GM23338 (cell line): ENCODE measurements around the gene FAM78A. TPM values are rescaled to one million over a fixed set of nuclear protein-coding genes. Genes with fewer than 3 reads are reported as not detected.

Source experiments
- ATAC-seq: fragments of 200-7000 bp; cut with Tn5 transposase; 3 replicates; pipeline ENCODE4 v1.9.1; 2020
- DNase-seq: peaks from one replicate; pipeline ENCODE4 v3.0.0-alpha.2; 2015; ENCODE audit warnings: low spot score
- H2AFZ ChIP-seq: fragments of 200-600 bp; sonication (generic); 2 replicates; pipeline ENCODE4 v1.8.0; 2016; ENCODE audit warnings: antibody characterized with exemption, mild to moderate bottlenecking, moderate library complexity
- H3F3A ChIP-seq: fragments of 200-600 bp; sonication (generic); replicated peaks from 2 replicates; pipeline ENCODE4 v1.8.0; 2017; ENCODE audit warnings: antibody characterized with exemption, mixed run types, low read depth
- H3K27ac ChIP-seq: fragments of 200-600 bp; sonication (generic); 2 replicates; pipeline ENCODE4 v1.6.1; 2016; ENCODE audit warnings: low read depth
- H3K27me3 ChIP-seq: fragments of 200-600 bp; sonication (generic); 2 replicates; pipeline ENCODE4 v1.8.0; 2016; ENCODE audit warnings: mild to moderate bottlenecking, mixed run types, moderate library complexity; ENCODE audit not compliant: insufficient read depth
- H3K36me3 ChIP-seq: fragments of 200-600 bp; sonication (generic); 2 replicates; pipeline ENCODE4 v1.8.0; 2016; ENCODE audit warnings: mild to moderate bottlenecking; ENCODE audit not compliant: insufficient read depth
- H3K4me1 ChIP-seq: fragments of 200-600 bp; sonication (generic); 2 replicates; pipeline ENCODE4 v1.8.0; 2016; ENCODE audit warnings: mild to moderate bottlenecking, moderate library complexity; ENCODE audit not compliant: insufficient read depth
- H3K4me2 ChIP-seq: fragments of 200-600 bp; sonication (generic); 2 replicates; pipeline ENCODE4 v1.7.1; 2017; ENCODE audit warnings: mixed run types
- H3K4me3 ChIP-seq: fragments of 200-600 bp; sonication (generic); 2 replicates; pipeline ENCODE4 v1.6.1; 2016; ENCODE audit warnings: mixed run types
- H3K79me2 ChIP-seq: fragments of 200-600 bp; sonication (generic); replicated peaks from 2 replicates; pipeline ENCODE4 v1.8.0; 2017; ENCODE audit warnings: mild to moderate bottlenecking; ENCODE audit not compliant: insufficient read depth
- H3K9me2 ChIP-seq: fragments of 200-600 bp; sonication (generic); 2 replicates; pipeline ENCODE4 v1.8.0; 2017; ENCODE audit not compliant: insufficient read depth
- H4K20me1 ChIP-seq: fragments of 200-600 bp; sonication (generic); replicated peaks from 2 replicates; pipeline ENCODE4 v1.8.0; 2017; ENCODE audit warnings: mild to moderate bottlenecking; ENCODE audit not compliant: insufficient read depth
- H3K27ac Mint-ChIP-seq: 2 replicates; pipeline ENCODE4 v1.8.0; 2020; ENCODE audit warnings: inconsistent platforms, mild to moderate bottlenecking, moderate library complexity, mixed read lengths
- H3K27me3 Mint-ChIP-seq: 3 replicates; pipeline ENCODE4 v1.8.0; 2022; ENCODE audit warnings: low read depth, mild to moderate bottlenecking, moderate library complexity, mixed read lengths, inconsistent platforms; ENCODE audit not compliant: insufficient read depth, poor library complexity
- H3K36me3 Mint-ChIP-seq: 3 replicates; pipeline ENCODE4 v1.8.0; 2021; ENCODE audit warnings: low read depth, mild to moderate bottlenecking, inconsistent platforms, moderate library complexity, mixed read lengths
- H3K4me1 Mint-ChIP-seq: 3 replicates; pipeline ENCODE4 v1.8.0; 2020; ENCODE audit warnings: mild to moderate bottlenecking, inconsistent platforms, mixed read lengths
- H3K4me3 Mint-ChIP-seq: 3 replicates; pipeline ENCODE4 v1.8.0; 2021; ENCODE audit warnings: moderate library complexity, mild to moderate bottlenecking, inconsistent platforms, mixed read lengths
- H3K9me3 Mint-ChIP-seq: 3 replicates; pipeline ENCODE4 v1.8.0; 2020; ENCODE audit warnings: moderate library complexity, mild to moderate bottlenecking, inconsistent platforms, mixed read lengths
- CREB1 ChIP-seq: fragments of 250-450 bp; sonication (Bioruptor Pico); IDR thresholded peaks from 2 replicates; pipeline ENCODE4 v1.5.0; 2020; ENCODE audit warnings: low read depth, mild to moderate bottlenecking, moderate library complexity
- CTCF ChIP-seq, 2 experiments: fragments of 200-600 bp in 1 of 2; sonication (generic) in 1 of 2; conservative IDR thresholded peaks; 2 replicates each; pipeline versions ENCODE4 v1.5.1 to v1.6.1; 2016 to 2017; ENCODE audit warnings: antibody characterized with exemption in 2 of 2, low read depth in 2 of 2, mild to moderate bottlenecking in 2 of 2, moderate library complexity in 1 of 2
- ETS1 ChIP-seq: IDR thresholded peaks from 2 replicates; pipeline ENCODE4 v1.6.1; 2016; ENCODE audit warnings: antibody characterized with exemption
- EZH2 ChIP-seq: fragments of 200-600 bp; sonication (generic); IDR thresholded peaks from one replicate; pipeline ENCODE4 v1.8.0; 2017; ENCODE audit warnings: antibody characterized with exemption, mild to moderate bottlenecking, low read depth; ENCODE audit not compliant: unreplicated experiment
- EZH2phosphoT487 ChIP-seq: fragments of 200-600 bp; sonication (generic); IDR thresholded peaks from one replicate; pipeline ENCODE4 v1.8.1; 2018; ENCODE audit warnings: antibody characterized with exemption; ENCODE audit not compliant: unreplicated experiment
- JUNB ChIP-seq: IDR thresholded peaks from one replicate; pipeline ENCODE4 v1.6.1; 2016; ENCODE audit warnings: antibody characterized with exemption; ENCODE audit not compliant: unreplicated experiment
- NANOG ChIP-seq: IDR thresholded peaks from 2 replicates; pipeline ENCODE4 v1.6.1; 2016; ENCODE audit warnings: antibody characterized with exemption, borderline replicate concordance
- POLR2AphosphoS5 ChIP-seq: IDR thresholded peaks from 2 replicates; pipeline ENCODE4 v1.6.1; 2016; ENCODE audit warnings: antibody characterized with exemption, low read depth
- STAT1 ChIP-seq: IDR thresholded peaks from one replicate; pipeline ENCODE4 v1.6.1; 2016; ENCODE audit warnings: antibody characterized with exemption; ENCODE audit not compliant: unreplicated experiment
- ZNF114 ChIP-seq: fragments of 250-450 bp; sonication (Bioruptor Pico); IDR thresholded peaks from 2 replicates; pipeline ENCODE4 v1.5.0; 2020; ENCODE audit warnings: mild to moderate bottlenecking, moderate library complexity
- ZNF331 ChIP-seq: fragments of 250-450 bp; sonication (Bioruptor Pico); IDR thresholded peaks from 2 replicates; pipeline ENCODE4 v1.5.0; 2020; ENCODE audit warnings: low read depth, mild to moderate bottlenecking, moderate library complexity
- polyA plus RNA-seq: library from polyadenylated mRNA; unstranded; fragments of >200 nt; fragmentation: Nextera tagmentation; extraction: Ambion mirVana; gene quantifications from 2 replicates; pipeline ENCODE4 v1.2.1, GENCODE V29; 2016
- total RNA-seq: library from RNA; depleted of rRNA; stranded (reverse); fragments of >200 nt; shearing (Covaris generic); gene quantifications from 2 replicates; pipeline ENCODE4 v1.2.3, GENCODE V29; 2014
- TF ChIP-seq, protein P1 (sequence below): fragments of 250-450 bp; sonication (Bioruptor Pico); IDR thresholded peaks from 2 replicates; pipeline ENCODE4 v1.5.0; 2020; ENCODE audit warnings: mild to moderate bottlenecking, moderate library complexity
- TF ChIP-seq, protein P2 (sequence below): IDR thresholded peaks from one replicate; pipeline ENCODE4 v1.6.1; 2018; ENCODE audit warnings: antibody characterized with exemption; ENCODE audit not compliant: unreplicated experiment

Gene FAM78A
- total and polyA plus RNA-seq, 2 experiments from 2014 or later, result 0.57 to 2.1 TPM

- no peak for TF ChIP-seq ZNF114 (CRISPR knock-in tag)
- TF ChIP-seq POLR2AphosphoS5, result no peak
- no peak for TF ChIP-seq ETS1
- TF ChIP-seq, protein P1, sequence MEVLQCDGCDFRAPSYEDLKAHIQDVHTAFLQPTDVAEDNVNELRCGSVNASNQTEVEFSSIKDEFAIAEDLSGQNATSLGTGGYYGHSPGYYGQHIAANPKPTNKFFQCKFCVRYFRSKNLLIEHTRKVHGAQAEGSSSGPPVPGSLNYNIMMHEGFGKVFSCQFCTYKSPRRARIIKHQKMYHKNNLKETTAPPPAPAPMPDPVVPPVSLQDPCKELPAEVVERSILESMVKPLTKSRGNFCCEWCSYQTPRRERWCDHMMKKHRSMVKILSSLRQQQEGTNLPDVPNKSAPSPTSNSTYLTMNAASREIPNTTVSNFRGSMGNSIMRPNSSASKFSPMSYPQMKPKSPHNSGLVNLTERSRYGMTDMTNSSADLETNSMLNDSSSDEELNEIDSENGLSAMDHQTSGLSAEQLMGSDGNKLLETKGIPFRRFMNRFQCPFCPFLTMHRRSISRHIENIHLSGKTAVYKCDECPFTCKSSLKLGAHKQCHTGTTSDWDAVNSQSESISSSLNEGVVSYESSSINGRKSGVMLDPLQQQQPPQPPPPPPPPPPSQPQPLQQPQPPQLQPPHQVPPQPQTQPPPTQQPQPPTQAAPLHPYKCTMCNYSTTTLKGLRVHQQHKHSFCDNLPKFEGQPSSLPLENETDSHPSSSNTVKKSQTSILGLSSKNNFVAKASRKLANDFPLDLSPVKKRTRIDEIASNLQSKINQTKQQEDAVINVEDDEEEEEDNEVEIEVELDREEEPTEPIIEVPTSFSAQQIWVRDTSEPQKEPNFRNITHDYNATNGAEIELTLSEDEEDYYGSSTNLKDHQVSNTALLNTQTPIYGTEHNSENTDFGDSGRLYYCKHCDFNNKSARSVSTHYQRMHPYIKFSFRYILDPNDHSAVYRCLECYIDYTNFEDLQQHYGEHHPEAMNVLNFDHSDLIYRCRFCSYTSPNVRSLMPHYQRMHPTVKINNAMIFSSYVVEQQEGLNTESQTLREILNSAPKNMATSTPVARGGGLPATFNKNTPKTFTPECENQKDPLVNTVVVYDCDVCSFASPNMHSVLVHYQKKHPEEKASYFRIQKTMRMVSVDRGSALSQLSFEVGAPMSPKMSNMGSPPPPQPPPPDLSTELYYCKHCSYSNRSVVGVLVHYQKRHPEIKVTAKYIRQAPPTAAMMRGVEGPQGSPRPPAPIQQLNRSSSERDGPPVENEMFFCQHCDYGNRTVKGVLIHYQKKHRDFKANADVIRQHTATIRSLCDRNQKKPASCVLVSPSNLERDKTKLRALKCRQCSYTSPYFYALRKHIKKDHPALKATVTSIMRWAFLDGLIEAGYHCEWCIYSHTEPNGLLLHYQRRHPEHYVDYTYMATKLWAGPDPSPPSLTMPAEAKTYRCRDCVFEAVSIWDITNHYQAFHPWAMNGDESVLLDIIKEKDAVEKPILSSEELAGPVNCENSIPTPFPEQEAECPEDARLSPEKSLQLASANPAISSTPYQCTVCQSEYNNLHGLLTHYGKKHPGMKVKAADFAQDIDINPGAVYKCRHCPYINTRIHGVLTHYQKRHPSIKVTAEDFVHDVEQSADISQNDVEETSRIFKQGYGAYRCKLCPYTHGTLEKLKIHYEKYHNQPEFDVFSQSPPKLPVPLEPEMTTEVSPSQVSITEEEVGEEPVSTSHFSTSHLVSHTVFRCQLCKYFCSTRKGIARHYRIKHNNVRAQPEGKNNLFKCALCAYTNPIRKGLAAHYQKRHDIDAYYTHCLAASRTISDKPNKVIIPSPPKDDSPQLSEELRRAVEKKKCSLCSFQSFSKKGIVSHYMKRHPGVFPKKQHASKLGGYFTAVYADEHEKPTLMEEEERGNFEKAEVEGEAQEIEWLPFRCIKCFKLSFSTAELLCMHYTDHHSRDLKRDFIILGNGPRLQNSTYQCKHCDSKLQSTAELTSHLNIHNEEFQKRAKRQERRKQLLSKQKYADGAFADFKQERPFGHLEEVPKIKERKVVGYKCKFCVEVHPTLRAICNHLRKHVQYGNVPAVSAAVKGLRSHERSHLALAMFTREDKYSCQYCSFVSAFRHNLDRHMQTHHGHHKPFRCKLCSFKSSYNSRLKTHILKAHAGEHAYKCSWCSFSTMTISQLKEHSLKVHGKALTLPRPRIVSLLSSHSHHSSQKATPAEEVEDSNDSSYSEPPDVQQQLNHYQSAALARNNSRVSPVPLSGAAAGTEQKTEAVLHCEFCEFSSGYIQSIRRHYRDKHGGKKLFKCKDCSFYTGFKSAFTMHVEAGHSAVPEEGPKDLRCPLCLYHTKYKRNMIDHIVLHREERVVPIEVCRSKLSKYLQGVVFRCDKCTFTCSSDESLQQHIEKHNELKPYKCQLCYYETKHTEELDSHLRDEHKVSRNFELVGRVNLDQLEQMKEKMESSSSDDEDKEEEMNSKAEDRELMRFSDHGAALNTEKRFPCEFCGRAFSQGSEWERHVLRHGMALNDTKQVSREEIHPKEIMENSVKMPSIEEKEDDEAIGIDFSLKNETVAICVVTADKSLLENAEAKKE (CRISPR knock-in tag), result no peak
- no peak for TF ChIP-seq NANOG
- TF ChIP-seq CTCF (conservative IDR thresholded peaks at IDR 0.05; ENCODE audit: low read depth in 2 of 2), result no peak
- TF ChIP-seq EZH2phosphoT487, result no peak
- TF ChIP-seq EZH2, result no peak
- TF ChIP-seq JUNB, result no peak
- no peak for TF ChIP-seq CREB1 (CRISPR knock-in tag)
- no peak for TF ChIP-seq ZNF331
- no peak for TF ChIP-seq STAT1
- TF ChIP-seq, protein P2, sequence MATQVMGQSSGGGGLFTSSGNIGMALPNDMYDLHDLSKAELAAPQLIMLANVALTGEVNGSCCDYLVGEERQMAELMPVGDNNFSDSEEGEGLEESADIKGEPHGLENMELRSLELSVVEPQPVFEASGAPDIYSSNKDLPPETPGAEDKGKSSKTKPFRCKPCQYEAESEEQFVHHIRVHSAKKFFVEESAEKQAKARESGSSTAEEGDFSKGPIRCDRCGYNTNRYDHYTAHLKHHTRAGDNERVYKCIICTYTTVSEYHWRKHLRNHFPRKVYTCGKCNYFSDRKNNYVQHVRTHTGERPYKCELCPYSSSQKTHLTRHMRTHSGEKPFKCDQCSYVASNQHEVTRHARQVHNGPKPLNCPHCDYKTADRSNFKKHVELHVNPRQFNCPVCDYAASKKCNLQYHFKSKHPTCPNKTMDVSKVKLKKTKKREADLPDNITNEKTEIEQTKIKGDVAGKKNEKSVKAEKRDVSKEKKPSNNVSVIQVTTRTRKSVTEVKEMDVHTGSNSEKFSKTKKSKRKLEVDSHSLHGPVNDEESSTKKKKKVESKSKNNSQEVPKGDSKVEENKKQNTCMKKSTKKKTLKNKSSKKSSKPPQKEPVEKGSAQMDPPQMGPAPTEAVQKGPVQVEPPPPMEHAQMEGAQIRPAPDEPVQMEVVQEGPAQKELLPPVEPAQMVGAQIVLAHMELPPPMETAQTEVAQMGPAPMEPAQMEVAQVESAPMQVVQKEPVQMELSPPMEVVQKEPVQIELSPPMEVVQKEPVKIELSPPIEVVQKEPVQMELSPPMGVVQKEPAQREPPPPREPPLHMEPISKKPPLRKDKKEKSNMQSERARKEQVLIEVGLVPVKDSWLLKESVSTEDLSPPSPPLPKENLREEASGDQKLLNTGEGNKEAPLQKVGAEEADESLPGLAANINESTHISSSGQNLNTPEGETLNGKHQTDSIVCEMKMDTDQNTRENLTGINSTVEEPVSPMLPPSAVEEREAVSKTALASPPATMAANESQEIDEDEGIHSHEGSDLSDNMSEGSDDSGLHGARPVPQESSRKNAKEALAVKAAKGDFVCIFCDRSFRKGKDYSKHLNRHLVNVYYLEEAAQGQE, result no peak
- H3K4me3 ChIP-seq, result 0 out of 2 replicates have a peak overlapping the region, but pooled peaks have one; percentile 24
- H3K9me2 ChIP-seq, result no peaks in the 10 kb centered on the region
- H3K27me3 Mint-ChIP-seq, result peaks cover 1% of the 10 kb centered on the region
- DNase-seq (no peak), ATAC-seq (peak; percentile 17; the same call in 1 of the 3 replicates)
- peaks cover 11% of the 10 kb centered on the region for H3K36me3 ChIP-seq
- H3K9me3 Mint-ChIP-seq, result no peaks in the 10 kb centered on the region
- H3K36me3 Mint-ChIP-seq, result peaks cover 44% of the 10 kb centered on the region
- H3K27ac ChIP-seq, result no peak overlapping the region
- H3K27me3 ChIP-seq, result no peaks in the 10 kb centered on the region
- no peak overlapping the region for H2AFZ ChIP-seq
- H3F3A ChIP-seq, result peaks cover 6% of the 10 kb centered on the region; the same call in 1 of the 2 replicates
- peaks cover 30% of the 10 kb centered on the region for H3K4me1 Mint-ChIP-seq
- peak overlapping the region; percentile 84 for H3K4me2 ChIP-seq
- H3K27ac Mint-ChIP-seq, result 0 out of 2 replicates have a peak overlapping the region, but pooled peaks have one; percentile 70
- H3K4me1 ChIP-seq, result peaks cover 33% of the 10 kb centered on the region
- no peak overlapping the region; the same call in 2 of the 3 replicates for H3K4me3 Mint-ChIP-seq
- no peaks in the 10 kb centered on the region; the same call in 1 of the 2 replicates for H4K20me1 ChIP-seq
- no peaks in the 10 kb centered on the region for H3K79me2 ChIP-seq
Observed at GRCh38 chr9:131228988-131229387, 47.3 kb downstream of the FAM78A start.
